Vagina (tissue), 2 donors: ENCODE measurements around the gene ZBTB7C. TPM values are rescaled to one million over a fixed set of nuclear protein-coding genes. Genes with fewer than 3 reads are reported as not detected.

Experiments used
- DNase-seq, 2 donors: peaks; one replicate each; pipeline ENCODE4 v3.0.0-alpha.2; 2017; ENCODE audit errors: extremely low spot score in 2 of 2
- H3K27ac ChIP-seq: fragments of 200-600 bp; sonication (generic); one replicate; pipeline ENCODE4 v1.5.1; 2019
- H3K27me3 ChIP-seq: fragments of 200-600 bp; sonication (generic); one replicate; pipeline ENCODE4 v1.5.1; 2019
- H3K36me3 ChIP-seq, 2 donors: fragments of 200-600 bp; sonication (generic); one replicate each; pipeline ENCODE4 v1.5.1; 2017 to 2019
- H3K4me1 ChIP-seq: fragments of 200-600 bp; sonication (generic); one replicate; pipeline ENCODE4 v1.5.1; 2019
- H3K4me3 ChIP-seq, 2 donors: fragments of 200-600 bp; sonication (generic); 1 replicate in 1 of 2; 2 replicates in 1 of 2; pipeline ENCODE4 v1.5.1; 2016 to 2019
- H3K9me3 ChIP-seq: fragments of 200-600 bp; sonication (generic); one replicate; pipeline ENCODE4 v1.5.1; 2019
- CTCF ChIP-seq, 3 experiments: fragments of 450-650 bp in 2 of 3; fragments of 200-600 bp in 1 of 3; sonication (generic) in 1 of 3; IDR thresholded peaks; one replicate each; pipeline ENCODE4 v1.5.1; 2017 to 2019; ENCODE audit warnings: antibody characterized with exemption in 3 of 3, mild to moderate bottlenecking in 2 of 3, moderate library complexity in 2 of 3
- POLR2A ChIP-seq, 2 donors: fragments of 450-650 bp; IDR thresholded peaks; one replicate each; pipeline ENCODE4 v1.6.1; 2017; ENCODE audit warnings: antibody characterized with exemption in 2 of 2, mild to moderate bottlenecking in 2 of 2, moderate library complexity in 2 of 2
- POLR2AphosphoS5 ChIP-seq, 2 donors: sonication (generic); formaldehyde crosslinking; IDR thresholded peaks; one replicate each; pipeline ENCODE4 v1.9.0; 2017; ENCODE audit warnings: antibody characterized with exemption in 2 of 2, mild to moderate bottlenecking in 2 of 2, low read depth in 1 of 2; ENCODE audit not compliant: insufficient read depth in 1 of 2
- intact Hi-C: fragments of 100-400 bp; cut with DNase I; formaldehyde crosslinking; loops from one replicate; pipeline ENCODE4 v1.15.1; 2023
- total RNA-seq: library from RNA; depleted of rRNA; stranded (reverse); fragments of >200 nt; gene quantifications from one replicate; pipeline ENCODE4 v1.2.3, GENCODE V29; 2016

The ZBTB7C gene
- total RNA-seq, 1 donor from 2014 or later = 40.5 TPM

- H3K27me3 ChIP-seq = no peaks in the 10 kb centered on the region
- H3K9me3 ChIP-seq = no peaks in the 10 kb centered on the region
- TF ChIP-seq POLR2A (IDR thresholded peaks at IDR 0.05) (no peak), POLR2AphosphoS5 (IDR thresholded peaks at IDR 0.05; ENCODE audit: insufficient read depth in 1 of 2, low read depth in 1 of 2) (no peak)
- H3K4me3 ChIP-seq = no peak overlapping the region
- H3K36me3 ChIP-seq = peaks cover 0 to 3% of the 10 kb centered on the region in 2 donors
- intact Hi-C loops = no loop called here
- peaks cover 50% of the 10 kb centered on the region for H3K4me1 ChIP-seq
- DNase-seq = no peak
- no peak overlapping the region for H3K27ac ChIP-seq
Measured at GRCh38 chr18:48125724-48126123, 283.5 kb downstream of the ZBTB7C start.

GRCh38 chr18:48124857-48125626, 284.1 kb downstream of the ZBTB7C start:
- no peak overlapping the region for H3K27ac ChIP-seq
- no peaks in the 10 kb centered on the region for H3K27me3 ChIP-seq
- intact Hi-C loops = no loop called here
- no peak overlapping the region for H3K4me3 ChIP-seq
- H3K4me1 ChIP-seq = peaks cover 43% of the 10 kb centered on the region
- no peak for TF ChIP-seq CTCF (IDR thresholded peaks at IDR 0.05)
- no peak for TF ChIP-seq POLR2A (IDR thresholded peaks at IDR 0.05)
- no peak for TF ChIP-seq POLR2AphosphoS5 (IDR thresholded peaks at IDR 0.05; ENCODE audit: insufficient read depth in 1 of 2, low read depth in 1 of 2)
- no peaks in the 10 kb centered on the region for H3K9me3 ChIP-seq
- peaks cover 0 to 3% of the 10 kb centered on the region in 2 donors for H3K36me3 ChIP-seq
- no peak for DNase-seq

- peaks cover 32% of the 10 kb centered on the region for H3K4me1 ChIP-seq
- DNase-seq = no peak
- H3K27ac ChIP-seq = no peak overlapping the region
- TF ChIP-seq POLR2A (IDR thresholded peaks at IDR 0.05) (no peak), POLR2AphosphoS5 (IDR thresholded peaks at IDR 0.05; ENCODE audit: insufficient read depth in 1 of 2, low read depth in 1 of 2) (no peak)
- no peaks in the 10 kb centered on the region for H3K27me3 ChIP-seq
- intact Hi-C loops = no loop called here
- H3K36me3 ChIP-seq = peaks cover 0 to 3% of the 10 kb centered on the region in 2 donors
- no peak overlapping the region for H3K4me3 ChIP-seq
- H3K9me3 ChIP-seq = no peaks in the 10 kb centered on the region
Measured at GRCh38 chr18:48123941-48124340, 285.2 kb downstream of the ZBTB7C start.

GRCh38 chr18:48123324-48123723, 285.9 kb downstream of the ZBTB7C start:
- TF ChIP-seq POLR2A (IDR thresholded peaks at IDR 0.05) (no peak), CTCF (IDR thresholded peaks at IDR 0.05) (no peak)
- intact Hi-C loops = no loop called here
- Histone ChIP-seq H3K36me3 (peaks cover 0 to 3% of the 10 kb centered on the region in 2 donors), H3K27ac (no peak overlapping the region), H3K9me3 (no peaks in the 10 kb centered on the region), H3K4me3 (no peak overlapping the region), H3K4me1 (peaks cover 28% of the 10 kb centered on the region), H3K27me3 (no peaks in the 10 kb centered on the region)
- no peak for DNase-seq

GRCh38 chr18:48122816-48123215, 286.4 kb downstream of the ZBTB7C start:
- Histone ChIP-seq H3K4me3 (no peak overlapping the region), H3K27ac (no peak overlapping the region), H3K9me3 (no peaks in the 10 kb centered on the region), H3K36me3 (peaks cover 0 to 3% of the 10 kb centered on the region in 2 donors), H3K27me3 (no peaks in the 10 kb centered on the region), H3K4me1 (peaks cover 28% of the 10 kb centered on the region)
- no peak for TF ChIP-seq CTCF (IDR thresholded peaks at IDR 0.05)
- no peak for TF ChIP-seq POLR2A (IDR thresholded peaks at IDR 0.05)
- TF ChIP-seq POLR2AphosphoS5 (IDR thresholded peaks at IDR 0.05; ENCODE audit: insufficient read depth in 1 of 2, low read depth in 1 of 2) = no peak
- intact Hi-C loops = no loop called here
- no peak for DNase-seq

- TF ChIP-seq POLR2AphosphoS5 (IDR thresholded peaks at IDR 0.05; ENCODE audit: insufficient read depth in 1 of 2, low read depth in 1 of 2) (no peak), POLR2A (IDR thresholded peaks at IDR 0.05) (no peak), CTCF (IDR thresholded peaks at IDR 0.05) (no peak)
- H3K36me3 ChIP-seq = peaks cover 0 to 3% of the 10 kb centered on the region in 2 donors
- H3K4me1 ChIP-seq = peaks cover 28% of the 10 kb centered on the region
- H3K27ac ChIP-seq = no peak overlapping the region
- no peaks in the 10 kb centered on the region for H3K27me3 ChIP-seq
- no peaks in the 10 kb centered on the region for H3K9me3 ChIP-seq
- intact Hi-C loops = no loop called here
- no peak for DNase-seq
- no peak overlapping the region for H3K4me3 ChIP-seq
Measured at GRCh38 chr18:48122376-48122775, 286.8 kb downstream of the ZBTB7C start.
